ENCODE measurements around the gene NYNRIN. TPM values are rescaled to one million over a fixed set of nuclear protein-coding genes. Genes with fewer than 3 reads are reported as not detected.

The NYNRIN gene
- total RNA-seq, 1 donor from 2014 or later: 6.2 TPM

GRCh38 chr14:24425704-24426103, 26.9 kb downstream of the NYNRIN start:
- no peak for TF ChIP-seq CTCF (conservative IDR thresholded peaks at IDR 0.05; ENCODE audit: low read depth, low read length)
- H3K4me3 ChIP-seq (ENCODE audit: low read depth, low read length): no peak overlapping the region
- DNase-seq (ENCODE audit: low read depth): no peak

- TF ChIP-seq CTCF (conservative IDR thresholded peaks at IDR 0.05; ENCODE audit: low read depth, low read length): no peak
- H3K4me3 ChIP-seq (ENCODE audit: low read depth, low read length): no peak overlapping the region
- no peak for DNase-seq (ENCODE audit: low read depth)
These were observed 27.5 kb downstream of the NYNRIN start for GRCh38 chr14:24426150-24426911.

- no peak for DNase-seq (ENCODE audit: low read depth)
These were observed 28.2 kb downstream of the NYNRIN start for GRCh38 chr14:24426912-24427536.

GRCh38 chr14:24427537-24428508, 29.0 kb downstream of the NYNRIN start:
- no peak for TF ChIP-seq CTCF (conservative IDR thresholded peaks at IDR 0.05; ENCODE audit: low read depth, low read length)
- no peak overlapping the region for H3K4me3 ChIP-seq (ENCODE audit: low read depth, low read length)
- DNase-seq (ENCODE audit: low read depth): no peak

More at GRCh38 chr14:24426912-24427536, 28.2 kb downstream of the NYNRIN start:
- no peak overlapping the region for H3K4me3 ChIP-seq (ENCODE audit: low read depth, low read length)
- no peak for TF ChIP-seq CTCF (conservative IDR thresholded peaks at IDR 0.05; ENCODE audit: low read depth, low read length)

GRCh38 chr14:24428628-24429394, 30.0 kb downstream of the NYNRIN start:
- peak overlapping the region; percentile 83 for H3K4me3 ChIP-seq (ENCODE audit: low read depth, low read length)
- no peak for TF ChIP-seq CTCF (conservative IDR thresholded peaks at IDR 0.05; ENCODE audit: low read depth, low read length)
- no peak for DNase-seq (ENCODE audit: low read depth)
